K562 (cell line): ENCODE results near the gene RASSF1.

Source experiments
- CEBPB ChIP-seq: fragments of 450-650 bp; IDR thresholded peaks from 2 replicates; pipeline ENCODE4 v1.6.1; 2016; ENCODE audit warnings: missing genetic modification characterization, missing compliant biosample characterization
- CHD2 ChIP-seq: IDR thresholded peaks from 2 replicates; pipeline ENCODE4 v1.6.1; 2011; ENCODE audit warnings: low read depth, low read length
- CREB1 ChIP-seq, 2 experiments: sonication (generic) in 1 of 2; formaldehyde crosslinking in 1 of 2; IDR thresholded peaks; 2 replicates each; pipeline versions ENCODE4 v1.6.1 to v1.8.0; 2012 to 2022; ENCODE audit warnings: inconsistent platforms in 1 of 2, mild to moderate bottlenecking in 1 of 2, missing genetic modification reagents in 1 of 2, moderate library complexity in 1 of 2
- CTCF ChIP-seq, 3 experiments: IDR thresholded peaks in 2 of 3; conservative IDR thresholded peaks in 1 of 3; 2 replicates each; pipeline ENCODE4 v1.5.1; 2011 to 2012; ENCODE audit warnings: low read length in 3 of 3, mild to moderate bottlenecking in 3 of 3, control low read depth in 2 of 3, improper control_type of control experiment in 1 of 3, inconsistent platforms in 1 of 3, low read depth in 1 of 3, mixed read lengths in 1 of 3, moderate library complexity in 1 of 3; ENCODE audit not compliant: insufficient read depth in 2 of 3
- MEF2D ChIP-seq: conservative IDR thresholded peaks from 2 replicates; pipeline ENCODE4 v1.6.1; 2016; ENCODE audit warnings: low read depth, missing genetic modification characterization, missing compliant biosample characterization
- MITF ChIP-seq: IDR thresholded peaks from 2 replicates; pipeline ENCODE4 v1.6.1; 2014; ENCODE audit warnings: antibody characterized with exemption
- PATZ1 ChIP-seq: fragments of 250-450 bp; sonication (Bioruptor Pico); IDR thresholded peaks from 2 replicates; pipeline ENCODE4 v1.5.0; 2020; ENCODE audit warnings: mild to moderate bottlenecking, borderline replicate concordance
- PHF21A ChIP-seq: fragments of 450-650 bp; IDR thresholded peaks from 2 replicates; pipeline ENCODE4 v1.6.1; 2017; ENCODE audit warnings: low read depth, borderline replicate concordance
- RAD21 ChIP-seq, 2 experiments: fragments of 250-450 bp in 1 of 2; fragments of 450-650 bp in 1 of 2; sonication (Bioruptor Pico) in 1 of 2; formaldehyde crosslinking in 1 of 2; IDR thresholded peaks in 1 of 2; conservative IDR thresholded peaks in 1 of 2; 2 replicates each; pipeline versions ENCODE4 v1.4.0 to v1.8.0; 2020 to 2022; ENCODE audit warnings: mild to moderate bottlenecking in 2 of 2, moderate library complexity in 1 of 2
- RBM39 ChIP-seq: fragments of 200-400 bp; formaldehyde crosslinking; optimal IDR thresholded peaks from 2 replicates; pipeline ENCODE3; 2018; ENCODE audit warnings: low read depth, low read length
- THAP12 ChIP-seq: fragments of 250-450 bp; sonication (Bioruptor Pico); IDR thresholded peaks from 2 replicates; pipeline ENCODE4 v1.9.0; 2021; ENCODE audit warnings: mild to moderate bottlenecking, inconsistent platforms
- XRCC4 ChIP-seq: IDR thresholded peaks from one replicate; pipeline ENCODE4 v1.6.1; 2011; ENCODE audit not compliant: insufficient read depth, insufficient read length; ENCODE audit errors: extremely low read depth

GRCh38 chr3:50300681-50301254 lies 39.9 kb downstream of the RASSF1 start:
- TF ChIP-seq MEF2D (tag) (no peak), THAP12 (no peak), CREB1 (IDR thresholded peaks at IDR 0.05) (no peak), CREB1 (CRISPR knock-in tag; IDR thresholded peaks at IDR 0.05) (no peak), CEBPB (no peak), MITF (no peak), XRCC4 (no peak), CHD2 (no peak), RAD21 (CRISPR knock-in tag; conservative IDR thresholded peaks at IDR 0.05 in 1 of 2, IDR thresholded peaks at IDR 0.05 in 1 of 2) (no peak), PHF21A (no peak), CTCF (IDR thresholded peaks at IDR 0.05 in 2 of 3, conservative IDR thresholded peaks at IDR 0.05 in 1 of 3; ENCODE audit: insufficient read depth in 2 of 3, low read depth in 1 of 3, low read length in 3 of 3) (no peak), PATZ1 (no peak), RBM39 (no peak)
